ENCODE measurements around the gene PSMA1. TPM values are rescaled to one million over a fixed set of nuclear protein-coding genes. Genes with fewer than 3 reads are reported as not detected.

Gene PSMA1
- total and polyA plus RNA-seq, 2 of the 8 experiments (the other 6 are each of a cell fraction or from before 2014, with no cell fraction given): 148 to 159 TPM

DNA sequence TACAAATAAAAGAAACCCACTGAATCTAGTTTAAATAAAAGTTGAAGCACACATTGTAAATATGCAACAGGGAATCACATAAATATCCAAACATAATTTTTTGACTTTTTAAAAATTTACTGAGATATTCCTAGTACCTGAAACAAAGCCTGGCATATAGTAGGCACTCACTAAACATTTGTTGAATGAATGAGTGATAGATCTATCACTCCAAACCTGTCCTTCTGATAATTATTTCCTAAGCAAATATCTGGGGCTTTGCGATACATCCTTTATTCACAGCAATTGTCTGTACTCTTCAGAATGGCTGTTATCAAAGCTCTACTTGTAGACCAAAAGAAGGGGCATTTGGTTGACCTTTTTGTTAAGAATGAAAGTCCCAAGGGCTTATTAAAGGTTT lies 2.6 kb upstream of the PSMA1 start (continued):
- no peak for TF ChIP-seq GABPA (IDR thresholded peaks at IDR 0.05; ENCODE audit: borderline replicate concordance, insufficient read depth, low read length)
- no peak for TF ChIP-seq EZH2 (IDR thresholded peaks at IDR 0.05; ENCODE audit: low read depth, low read length, severe bottlenecking)
- TF ChIP-seq CTBP2 (IDR thresholded peaks at IDR 0.05; ENCODE audit: borderline replicate concordance, insufficient read depth, insufficient read length, low read length): no peak

All from H1 (cell line).